Thymus (tissue), 11 donors: ENCODE results near the gene LTBP2. TPM values are rescaled to one million over a fixed set of nuclear protein-coding genes. Genes with fewer than 3 reads are reported as not detected.

Experiments
- DNase-seq, 9 donors: peaks; one replicate each; pipeline ENCODE4 v3.0.0-alpha.2; 2013; ENCODE audit warnings: low spot score in 9 of 9, low read depth in 6 of 9, missing footprints in 1 of 9
- H3K27ac ChIP-seq, 2 donors: one replicate each; pipeline ENCODE4 v1.5.1; 2013; ENCODE audit warnings: control low read depth in 1 of 2, low read depth in 1 of 2, low read length in 1 of 2, mild to moderate bottlenecking in 1 of 2, moderate library complexity in 1 of 2
- H3K27me3 ChIP-seq, 2 donors: one replicate each; pipeline ENCODE4 v1.5.1; 2013; ENCODE audit warnings: low read length in 1 of 2; ENCODE audit not compliant: control insufficient read depth in 2 of 2, insufficient read depth in 1 of 2
- H3K36me3 ChIP-seq, 2 donors: one replicate each; pipeline ENCODE4 v1.5.1; 2013; ENCODE audit warnings: low read length in 1 of 2, mild to moderate bottlenecking in 1 of 2, moderate library complexity in 1 of 2; ENCODE audit not compliant: control insufficient read depth in 2 of 2, insufficient read depth in 2 of 2
- H3K4me1 ChIP-seq, 2 donors: one replicate each; pipeline ENCODE4 v1.5.1; 2013; ENCODE audit warnings: low read length in 2 of 2; ENCODE audit not compliant: control insufficient read depth in 2 of 2, insufficient read depth in 2 of 2
- H3K4me3 ChIP-seq, 2 donors: one replicate each; pipeline ENCODE4 v1.5.1; 2013; ENCODE audit warnings: low read length in 2 of 2, control low read depth in 1 of 2, mild to moderate bottlenecking in 1 of 2
- H3K9me3 ChIP-seq, 2 donors: one replicate each; pipeline ENCODE4 v1.5.1; 2013; ENCODE audit warnings: low read length in 1 of 2, mild to moderate bottlenecking in 1 of 2; ENCODE audit not compliant: control insufficient read depth in 2 of 2, insufficient read depth in 1 of 2
- WGBS: extraction: QIAGEN DNeasy Blood & Tissue Kit; methylation state at CpG from one replicate; pipeline ENCODE4 v1.1.7; 2013; 5-methylcytosine and 5-hydroxymethylcytosine counted together
- polyA plus RNA-seq: library from polyadenylated mRNA; stranded (reverse); fragments of 200-250 nt; gene quantifications from one replicate; pipeline ENCODE4 v1.2.3, GENCODE V29; 2013
- total RNA-seq: library from RNA; stranded (reverse); fragments of 120-200 nt; gene quantifications from one replicate; pipeline ENCODE4 v1.2.4, GENCODE V29; 2013
- donor health status: healthy.

Gene LTBP2
- total and polyA plus RNA-seq, 2 donors = 2.6 to 2.9 TPM

DNA sequence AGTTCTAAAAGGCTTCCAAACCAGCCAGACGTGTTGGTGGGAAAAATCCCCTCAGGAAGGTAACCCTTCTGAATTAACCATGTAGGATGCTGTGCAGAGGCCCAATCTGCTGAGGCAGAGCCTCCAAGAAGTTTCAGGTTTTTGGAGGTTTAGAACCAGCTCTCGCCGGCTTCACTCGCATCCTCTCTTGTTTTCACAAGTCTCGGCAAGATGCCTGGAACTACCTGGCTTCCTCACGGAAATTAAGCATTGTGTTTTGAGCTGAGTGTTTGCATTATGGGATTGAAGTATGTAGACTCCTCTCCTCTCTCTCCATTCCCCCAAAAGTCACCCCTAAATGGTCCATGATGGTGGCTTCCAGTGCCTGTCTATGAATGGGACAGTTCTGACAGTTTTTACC lies 20.6 kb downstream of the LTBP2 start:
- Histone ChIP-seq H3K27me3 (no peaks in the 10 kb centered on the region), H3K4me1 (peaks cover 0 to 30% of the 10 kb centered on the region in 2 donors), H3K27ac (peak overlapping the region in 1 of 2 donors; percentile 67), H3K36me3 (no peaks in the 10 kb centered on the region), H3K4me3 (no peak overlapping the region), H3K9me3 (no peaks in the 10 kb centered on the region)
- WGBS = 90% methylated on average over 6 of the region's 6 CpGs
- no peak for DNase-seq

DNA sequence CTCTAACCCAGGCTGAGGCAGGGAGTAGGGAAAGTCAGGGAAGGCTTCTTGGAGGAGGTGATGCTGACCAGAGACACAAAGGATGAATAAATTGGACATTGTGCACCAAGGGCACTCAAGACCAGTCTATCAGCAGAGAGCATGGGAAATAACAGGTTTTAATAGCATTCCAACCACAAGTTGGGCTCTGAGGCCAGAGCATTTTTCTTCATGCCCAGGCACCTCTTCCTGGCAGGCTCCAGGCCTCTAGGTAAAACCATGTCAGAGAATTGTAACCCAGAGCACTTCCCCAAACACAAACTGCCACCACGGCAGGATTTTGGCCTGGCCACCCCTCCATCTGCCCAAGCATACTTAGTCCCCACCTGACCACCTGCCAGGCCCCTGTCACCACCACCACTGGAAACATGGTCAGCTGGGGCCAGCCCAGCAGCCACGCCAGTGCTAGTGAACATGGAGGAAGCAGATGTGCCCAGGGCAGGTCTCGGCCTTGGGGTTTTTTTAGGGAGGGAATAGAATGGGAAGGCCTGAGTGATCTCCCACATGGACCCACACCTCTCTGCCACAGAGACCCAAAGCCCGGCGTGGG lies 22.7 kb downstream of the LTBP2 start:
- no peaks in the 10 kb centered on the region for H3K27me3 ChIP-seq
- no peaks in the 10 kb centered on the region for H3K36me3 ChIP-seq
- 90% methylated on average over 5 of the region's 5 CpGs for WGBS
- no peak overlapping the region for H3K4me3 ChIP-seq
- no peak overlapping the region for H3K27ac ChIP-seq
- DNase-seq = no peak
- no peaks in the 10 kb centered on the region for H3K9me3 ChIP-seq
- peaks cover 0 to 24% of the 10 kb centered on the region in 2 donors for H3K4me1 ChIP-seq

DNA sequence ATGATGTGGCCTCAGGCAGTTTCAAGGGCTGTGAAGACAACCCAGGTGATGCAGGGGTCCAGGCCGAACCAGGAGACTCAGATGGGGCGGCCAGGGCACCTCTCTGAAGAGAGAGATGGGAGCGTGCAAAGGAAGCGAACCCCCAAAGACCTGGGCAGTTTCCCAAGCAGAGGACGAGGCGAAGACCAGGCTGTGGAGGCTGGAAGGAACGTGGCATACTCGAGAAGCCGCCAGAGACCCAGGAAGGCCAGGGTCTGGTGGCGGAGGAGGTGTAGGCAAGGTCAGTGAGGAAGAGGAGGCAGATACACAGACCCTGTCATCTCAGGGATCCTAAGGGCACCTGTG lies 24.7 kb downstream of the LTBP2 start:
- DNase-seq = no peak
- no peaks in the 10 kb centered on the region for H3K27me3 ChIP-seq
- no peak overlapping the region for H3K4me3 ChIP-seq
- no peak overlapping the region for H3K27ac ChIP-seq
- no peaks in the 10 kb centered on the region for H3K9me3 ChIP-seq
- 97% methylated on average over 10 of the region's 10 CpGs for WGBS
- H3K36me3 ChIP-seq = no peaks in the 10 kb centered on the region
- H3K4me1 ChIP-seq = peaks cover 0 to 6% of the 10 kb centered on the region in 2 donors

DNA sequence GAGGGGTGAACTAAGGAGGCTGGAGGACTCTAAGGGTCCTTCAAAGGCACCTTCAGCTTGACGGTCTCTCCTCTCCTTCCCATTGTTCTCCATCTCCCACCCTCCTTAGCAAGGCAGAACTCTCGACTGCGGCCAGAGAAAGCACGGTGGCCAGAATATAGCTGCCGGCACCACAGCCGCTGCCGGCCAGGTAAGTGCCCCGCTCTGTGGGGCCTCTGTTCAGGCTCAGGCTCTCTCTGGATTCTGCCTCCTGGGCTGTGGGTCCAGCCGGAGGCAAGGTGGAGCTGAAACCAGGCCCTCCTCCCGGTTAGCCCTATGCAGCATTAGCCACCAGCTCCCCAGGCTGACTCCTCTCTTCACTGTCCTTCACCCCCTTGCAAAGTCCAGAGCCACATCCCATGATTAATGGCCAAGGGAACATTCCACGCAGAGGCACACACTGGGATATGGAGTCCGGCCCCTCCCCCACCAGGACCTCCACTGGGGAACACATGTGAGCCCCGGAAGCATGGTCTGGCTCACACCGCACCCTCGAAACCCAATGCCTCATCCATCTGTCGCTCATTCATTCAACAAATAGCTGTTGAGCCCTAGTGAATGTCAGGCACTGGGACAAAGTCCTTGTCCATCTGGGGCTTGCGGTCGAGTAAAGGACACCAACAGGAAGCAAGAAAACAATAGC lies 25.2 kb downstream of the LTBP2 start:
- no peak for DNase-seq
- no peak overlapping the region for H3K4me3 ChIP-seq
- H3K27ac ChIP-seq = no peak overlapping the region
- no peaks in the 10 kb centered on the region for H3K36me3 ChIP-seq
- no peaks in the 10 kb centered on the region for H3K9me3 ChIP-seq
- 98% methylated on average over 18 of the region's 18 CpGs for WGBS
- H3K4me1 ChIP-seq = peaks cover 0 to 2% of the 10 kb centered on the region in 2 donors
- no peaks in the 10 kb centered on the region for H3K27me3 ChIP-seq

DNA sequence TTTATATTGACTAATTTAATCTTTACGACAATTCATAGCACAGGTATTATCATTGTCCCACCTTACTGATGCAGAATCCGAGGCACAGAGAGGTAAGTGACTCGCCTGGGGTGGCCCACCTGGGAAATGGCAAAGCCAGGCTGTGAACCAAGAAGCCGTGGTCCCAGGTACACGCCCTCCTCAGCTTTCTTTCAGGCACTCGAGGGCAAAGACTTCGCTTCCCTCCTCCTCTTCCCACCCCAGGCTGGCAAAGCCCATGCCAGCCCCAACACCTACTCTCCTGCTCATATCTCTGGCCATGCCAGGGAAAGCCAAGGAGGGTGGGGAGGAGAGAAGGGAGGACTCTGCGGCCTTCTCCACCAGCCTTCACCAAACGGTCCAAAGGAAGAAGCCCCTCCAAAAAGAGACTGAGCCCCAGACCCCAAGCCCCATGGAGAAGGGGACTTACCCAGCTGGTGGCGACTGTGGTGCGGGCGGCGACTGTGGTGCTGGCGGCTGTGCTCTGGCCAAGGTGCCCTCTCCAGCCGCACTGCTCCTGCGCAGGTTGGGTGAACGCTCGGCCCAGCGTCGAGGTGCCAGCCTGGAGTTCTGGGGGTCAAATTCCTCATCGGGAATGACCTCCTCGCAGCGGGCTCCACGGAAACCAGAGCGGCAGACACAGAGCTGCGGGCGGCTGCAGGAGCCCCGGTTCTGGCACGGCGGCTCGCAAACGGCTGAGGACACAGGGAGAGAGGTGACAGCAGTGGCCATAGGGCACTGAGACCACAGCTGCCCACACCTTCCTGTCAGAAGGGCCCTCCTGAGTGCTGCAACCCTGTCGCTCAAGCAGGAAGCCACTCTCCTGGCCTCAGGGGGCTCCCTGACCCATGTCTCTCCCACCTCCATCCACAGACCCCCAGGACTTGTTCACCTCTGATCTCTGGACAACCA lies 26.4 kb downstream of the LTBP2 start:
- Histone ChIP-seq H3K9me3 (no peaks in the 10 kb centered on the region), H3K4me3 (no peak overlapping the region), H3K27ac (no peak overlapping the region), H3K27me3 (no peaks in the 10 kb centered on the region), H3K4me1 (peaks cover 0 to 2% of the 10 kb centered on the region in 2 donors), H3K36me3 (no peaks in the 10 kb centered on the region)
- DNase-seq = no peak
- 95% methylated on average over 33 of the region's 33 CpGs for WGBS

DNA sequence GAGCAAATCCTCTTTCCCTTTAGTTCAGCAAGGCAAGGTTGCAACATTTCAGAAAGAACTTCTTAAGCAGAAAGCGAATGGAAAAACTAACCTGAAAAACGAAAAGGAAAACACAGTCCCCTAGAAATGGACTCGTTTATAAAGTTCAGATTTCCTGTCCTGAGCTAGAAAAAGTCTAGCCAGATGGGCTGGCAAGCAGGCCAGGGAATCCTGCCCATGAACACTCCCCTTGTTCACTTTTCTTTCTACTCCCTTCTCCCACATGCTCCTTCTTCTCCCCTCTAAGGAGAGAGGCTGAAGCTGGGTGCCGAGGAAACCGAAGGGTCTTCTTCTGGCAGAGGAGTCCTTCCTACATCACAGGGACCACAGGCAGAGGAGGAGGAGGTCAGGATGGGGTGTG lies 27.1 kb downstream of the LTBP2 start:
- DNase-seq = no peak
- H3K27me3 ChIP-seq = no peaks in the 10 kb centered on the region
- WGBS = 92% methylated on average over 5 of the region's 5 CpGs
- H3K27ac ChIP-seq = no peak overlapping the region
- H3K36me3 ChIP-seq = no peaks in the 10 kb centered on the region
- H3K4me1 ChIP-seq = peaks cover 0 to 3% of the 10 kb centered on the region in 2 donors
- H3K9me3 ChIP-seq = no peaks in the 10 kb centered on the region
- H3K4me3 ChIP-seq = no peak overlapping the region

DNA sequence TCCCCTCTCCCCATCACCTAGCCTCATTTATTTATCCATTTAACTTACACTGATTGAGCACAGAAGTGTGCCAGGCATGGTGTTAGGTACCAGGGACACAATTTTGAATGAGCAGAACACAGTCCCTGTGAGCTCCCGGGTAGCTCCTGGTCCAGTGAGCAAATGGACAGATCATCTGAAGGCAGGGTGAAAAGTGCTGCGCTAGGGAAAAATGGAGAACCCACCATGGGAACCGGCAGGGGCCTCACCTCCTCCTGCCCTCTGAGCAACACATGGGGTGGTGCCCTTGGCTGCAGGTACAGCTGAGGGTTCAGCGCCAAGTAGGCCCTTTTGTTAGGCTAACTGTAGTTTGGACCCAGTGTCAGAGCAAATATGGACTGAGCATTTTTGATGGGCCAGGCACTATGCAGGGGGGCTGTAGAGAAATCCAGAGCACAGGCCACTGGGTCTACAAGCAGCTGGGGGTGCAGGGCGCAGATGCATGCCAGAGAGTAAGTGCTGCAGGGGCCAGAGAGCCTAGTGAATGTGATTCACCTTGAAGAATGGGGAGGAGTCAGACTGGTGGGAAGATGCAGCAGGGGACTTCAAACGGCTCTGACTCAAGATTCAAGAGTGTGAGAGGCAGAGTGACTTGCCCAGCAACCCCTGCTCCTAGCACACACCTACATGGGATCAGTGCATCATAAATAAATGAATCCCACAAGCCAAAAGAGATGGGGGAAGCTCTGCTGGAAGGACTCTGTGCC lies 28.2 kb downstream of the LTBP2 start:
- no peaks in the 10 kb centered on the region for H3K27me3 ChIP-seq
- no peak overlapping the region for H3K4me3 ChIP-seq
- H3K4me1 ChIP-seq = peaks cover 0 to 12% of the 10 kb centered on the region in 2 donors
- no peaks in the 10 kb centered on the region for H3K9me3 ChIP-seq
- H3K27ac ChIP-seq = no peak overlapping the region
- 91% methylated on average over 6 of the region's 6 CpGs for WGBS
- no peaks in the 10 kb centered on the region for H3K36me3 ChIP-seq
- DNase-seq = no peak

DNA sequence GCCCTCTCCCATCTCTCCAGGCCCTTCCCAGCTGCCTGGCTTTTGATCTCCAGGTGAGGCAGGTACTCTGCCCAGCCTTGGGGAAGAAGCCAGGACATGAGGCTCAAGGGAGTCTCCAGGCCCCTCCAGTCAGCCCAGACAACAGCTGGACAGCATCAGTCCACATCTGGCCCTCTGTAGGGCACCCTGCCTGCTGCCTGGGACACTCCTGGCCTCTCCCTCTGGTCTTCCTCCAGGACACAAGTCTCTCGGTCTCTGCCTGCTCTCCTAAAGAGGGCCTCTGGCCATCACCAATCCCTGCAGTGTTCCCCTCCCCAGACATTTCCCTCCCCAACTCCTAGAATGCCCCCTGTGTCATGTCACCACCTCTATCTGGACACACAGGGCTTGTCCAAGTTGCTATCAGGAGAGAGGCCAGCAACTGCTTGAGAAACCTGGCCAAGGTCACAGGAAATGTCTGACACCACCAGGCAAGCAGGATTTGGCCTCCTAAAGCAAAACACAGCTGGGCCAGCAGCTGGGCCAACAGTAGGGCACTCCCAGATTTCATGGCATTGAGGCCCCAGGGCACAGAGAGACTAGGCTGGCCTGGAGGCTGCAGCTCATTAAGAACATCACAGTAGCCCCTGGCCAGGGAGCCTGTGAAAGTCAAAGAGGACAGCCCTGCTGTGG lies 29.0 kb downstream of the LTBP2 start:
- H3K27me3 ChIP-seq = no peaks in the 10 kb centered on the region
- no peaks in the 10 kb centered on the region for H3K9me3 ChIP-seq
- no peak overlapping the region for H3K27ac ChIP-seq
- H3K4me1 ChIP-seq = peaks cover 0 to 12% of the 10 kb centered on the region in 2 donors
- WGBS = 93% methylated on average over 1 of the region's 1 CpG
- no peak overlapping the region for H3K4me3 ChIP-seq
- H3K36me3 ChIP-seq = no peaks in the 10 kb centered on the region
- no peak for DNase-seq
